ENCODE data around the gene MYO5B. TPM values are rescaled to one million over a fixed set of nuclear protein-coding genes. Genes with fewer than 3 reads are reported as not detected.

MYO5B gene
- polyA plus RNA-seq, 1 donor from 2014 or later: 0.42 TPM

- Histone ChIP-seq H3K4me3 (ENCODE audit: low read length) (no peak overlapping the region), H2AFZ (ENCODE audit: low read depth, low read length) (no peak overlapping the region), H3K9me3 (ENCODE audit: low read length) (no peaks in the 10 kb centered on the region), H3K27me3 (ENCODE audit: insufficient read depth, low read depth, low read length) (no peaks in the 10 kb centered on the region), H4K20me1 (ENCODE audit: insufficient read depth) (no peaks in the 10 kb centered on the region), H3K27ac (ENCODE audit: low read length) (no peak overlapping the region), H3K36me3 (ENCODE audit: insufficient read depth, low read length) (no peaks in the 10 kb centered on the region), H3K9me2 (ENCODE audit: insufficient read depth, low read length) (no peaks in the 10 kb centered on the region), H3K9ac (ENCODE audit: low read length) (no peak overlapping the region), H3K4me2 (ENCODE audit: low read length) (no peak overlapping the region), H3K79me2 (replicated peaks; ENCODE audit: insufficient read depth, low read length) (no peaks in the 10 kb centered on the region), H3F3A (ENCODE audit: insufficient read depth, low read length, poor library complexity, severe bottlenecking) (no peaks in the 10 kb centered on the region)
- no peak for TF ChIP-seq POLR2AphosphoS5 (IDR thresholded peaks at IDR 0.05)
- no peak for TF ChIP-seq REST (IDR thresholded peaks at IDR 0.05; ENCODE audit: borderline replicate concordance)
- no peak for TF ChIP-seq EP300 (conservative IDR thresholded peaks at IDR 0.05; ENCODE audit: poor library complexity, severe bottlenecking)
- no peak for TF ChIP-seq MXI1 (conservative IDR thresholded peaks at IDR 0.05; ENCODE audit: poor library complexity, severe bottlenecking)
- no peak for TF ChIP-seq EZH2 (IDR thresholded peaks at IDR 0.05; ENCODE audit: borderline replicate concordance, insufficient read depth, low read length, poor library complexity, severe bottlenecking)
- TF ChIP-seq CTCF (IDR thresholded peaks at IDR 0.05; ENCODE audit: poor library complexity, severe bottlenecking): no peak
- TF ChIP-seq TAF1 (IDR thresholded peaks at IDR 0.05; ENCODE audit: low read depth): no peak
- no peak for TF ChIP-seq SMC3 (conservative IDR thresholded peaks at IDR 0.05; ENCODE audit: poor library complexity)
- no peak for TF ChIP-seq RAD21 (conservative IDR thresholded peaks at IDR 0.05)
Measured at GRCh38 chr18:49968644-49969309, 226.2 kb downstream of the MYO5B start.

- H3F3A ChIP-seq (ENCODE audit: insufficient read depth, low read length, poor library complexity, severe bottlenecking): no peaks in the 10 kb centered on the region
- H3K4me2 ChIP-seq (ENCODE audit: low read length): no peak overlapping the region
- no peaks in the 10 kb centered on the region for H3K27me3 ChIP-seq (ENCODE audit: insufficient read depth, low read depth, low read length)
- H3K9ac ChIP-seq (ENCODE audit: low read length): no peak overlapping the region
- H3K36me3 ChIP-seq (ENCODE audit: insufficient read depth, low read length): no peaks in the 10 kb centered on the region
- H3K9me2 ChIP-seq (ENCODE audit: insufficient read depth, low read length): no peaks in the 10 kb centered on the region
- H2AFZ ChIP-seq (ENCODE audit: low read depth, low read length): no peak overlapping the region
- H4K20me1 ChIP-seq (ENCODE audit: insufficient read depth): no peaks in the 10 kb centered on the region
- no peaks in the 10 kb centered on the region for H3K79me2 ChIP-seq (replicated peaks; ENCODE audit: insufficient read depth, low read length)
- H3K9me3 ChIP-seq (ENCODE audit: low read length): no peaks in the 10 kb centered on the region
- no peak overlapping the region for H3K4me3 ChIP-seq (ENCODE audit: low read length)
- no peak for TF ChIP-seq POLR2AphosphoS5 (IDR thresholded peaks at IDR 0.05)
- no peak for TF ChIP-seq TAF1 (IDR thresholded peaks at IDR 0.05; ENCODE audit: low read depth)
- no peak for TF ChIP-seq EZH2 (IDR thresholded peaks at IDR 0.05; ENCODE audit: borderline replicate concordance, insufficient read depth, low read length, poor library complexity, severe bottlenecking)
- TF ChIP-seq MXI1 (conservative IDR thresholded peaks at IDR 0.05; ENCODE audit: poor library complexity, severe bottlenecking): no peak
- no peak for TF ChIP-seq SMC3 (conservative IDR thresholded peaks at IDR 0.05; ENCODE audit: poor library complexity)
- TF ChIP-seq EP300 (conservative IDR thresholded peaks at IDR 0.05; ENCODE audit: poor library complexity, severe bottlenecking): no peak
- no peak for TF ChIP-seq CTCF (IDR thresholded peaks at IDR 0.05; ENCODE audit: poor library complexity, severe bottlenecking)
- no peak for TF ChIP-seq RAD21 (conservative IDR thresholded peaks at IDR 0.05)
- TF ChIP-seq REST (IDR thresholded peaks at IDR 0.05; ENCODE audit: borderline replicate concordance): no peak
- no peak overlapping the region for H3K27ac ChIP-seq (ENCODE audit: low read length)
Measured at GRCh38 chr18:49967636-49968313, 227.2 kb downstream of the MYO5B start.
